Stimulated activated CD4-positive, alpha-beta T cell treated with anti-CD3 and anti-CD28 coated beads, TNF-alpha, amount 100 ng/mL, for 24 hours (primary cell): ENCODE results near the gene POLR3A.
"Not testable (repeated sequence)": the region's sequence is repeated elsewhere in the genome, so short reads cannot be mapped to it uniquely, and the experiment has no call there.

ENCODE experiments used
- DNase-seq, 3 experiments: peaks; one replicate each; pipeline ENCODE4 v3.0.0-alpha.2; 2020; ENCODE audit warnings: low read depth in 3 of 3

The POLR3A gene

GRCh38 chr10:78021201-78021600, 8.1 kb downstream of the POLR3A start:
- no peak for DNase-seq

- DNase-seq, result no peak
These were observed 10.1 kb downstream of the POLR3A start for GRCh38 chr10:78019264-78019663.

GRCh38 chr10:78017856-78018255, 11.5 kb downstream of the POLR3A start:
- no peak for DNase-seq

GRCh38 chr10:78015546-78015945, 13.8 kb downstream of the POLR3A start:
- DNase-seq, result no peak

GRCh38 chr10:78013564-78013963, 15.8 kb downstream of the POLR3A start:
- no peak for DNase-seq

- DNase-seq, result no peak
These were observed 18.2 kb downstream of the POLR3A start for GRCh38 chr10:78011065-78011464.

- no peak for DNase-seq
These were observed 19.0 kb downstream of the POLR3A start for GRCh38 chr10:78010278-78010677.

GRCh38 chr10:78009662-78010061, 19.7 kb downstream of the POLR3A start:
- DNase-seq, result no peak

- no peak for DNase-seq
These were observed 22.1 kb downstream of the POLR3A start for GRCh38 chr10:78007172-78007571.

- no peak for DNase-seq
These were observed 24.9 kb downstream of the POLR3A start for GRCh38 chr10:78004215-78005026.

GRCh38 chr10:78002541-78003288, 26.6 kb downstream of the POLR3A start:
- DNase-seq, result no peak

GRCh38 chr10:78000956-78001472, 28.3 kb downstream of the POLR3A start:
- no peak for DNase-seq

- no peak for DNase-seq
These were observed 29.1 kb downstream of the POLR3A start for GRCh38 chr10:78000206-78000605.

GRCh38 chr10:77998780-77999179, 30.5 kb downstream of the POLR3A start:
- not testable (repeated sequence) for DNase-seq

GRCh38 chr10:77993620-77994019, 35.7 kb downstream of the POLR3A start:
- DNase-seq, result no peak

- DNase-seq, result no peak
These were observed 40.1 kb downstream of the POLR3A start for GRCh38 chr10:77989081-77989724.

GRCh38 chr10:77987671-77988255, 41.6 kb downstream of the POLR3A start:
- DNase-seq, result no peak

- no peak for DNase-seq
These were observed 44.3 kb downstream of the POLR3A start for GRCh38 chr10:77984986-77985385.

GRCh38 chr10:77983384-77984341, 45.7 kb downstream of the POLR3A start:
- DNase-seq, result no peak

GRCh38 chr10:77981281-77981680, 48.0 kb downstream of the POLR3A start:
- DNase-seq, result no peak

GRCh38 chr10:77979221-77979620, 50.1 kb downstream of the POLR3A start:
- DNase-seq, result no peak
